Ammon's horn (tissue), 1 donor: Measurements from ENCODE around the gene SLC22A13.
"Not testable (repeated sequence)": the region's sequence is repeated elsewhere in the genome, so short reads cannot be mapped to it uniquely, and the experiment has no call there.

Experiments used
- DNase-seq: peaks from one replicate; pipeline ENCODE4 v3.0.0-alpha.2; 2016; ENCODE audit warnings: low spot score

SLC22A13 gene

DNA sequence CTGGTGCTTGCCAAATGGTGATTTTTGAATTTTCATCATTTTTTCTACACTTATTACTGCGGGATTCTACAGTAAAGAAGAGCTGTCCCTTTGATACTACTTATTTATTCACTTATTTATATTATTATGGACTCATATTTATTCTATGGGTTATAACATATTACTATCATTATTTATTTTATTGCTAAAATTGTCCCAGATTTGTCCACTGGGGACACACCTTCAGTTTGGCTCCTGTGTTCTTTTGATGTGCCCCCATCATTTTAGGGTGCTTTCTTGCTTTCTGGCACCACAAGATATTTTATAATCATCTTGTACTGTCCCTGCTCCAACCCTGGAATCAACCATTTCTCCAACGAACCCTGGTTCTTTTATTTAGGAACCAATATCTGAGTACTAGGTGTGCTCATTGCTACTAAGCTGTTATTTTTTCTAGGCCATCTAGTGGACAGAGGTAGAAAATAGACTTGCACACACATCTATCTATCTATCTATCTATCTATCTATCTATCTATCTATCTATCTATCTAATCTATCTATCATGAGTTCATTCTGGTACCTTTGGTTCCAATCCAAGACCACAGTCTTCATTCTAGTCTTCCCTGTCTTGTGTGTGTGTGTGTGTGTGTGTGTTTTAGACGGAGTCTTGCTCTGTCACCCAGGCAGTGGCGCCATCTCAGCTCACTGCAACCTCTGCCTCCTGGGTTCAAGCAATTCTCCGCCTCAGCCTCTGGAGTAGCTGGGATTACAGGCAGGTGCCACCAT, 32.5 kb downstream of the SLC22A13 start:
- DNase-seq, result peak; percentile 11

DNA sequence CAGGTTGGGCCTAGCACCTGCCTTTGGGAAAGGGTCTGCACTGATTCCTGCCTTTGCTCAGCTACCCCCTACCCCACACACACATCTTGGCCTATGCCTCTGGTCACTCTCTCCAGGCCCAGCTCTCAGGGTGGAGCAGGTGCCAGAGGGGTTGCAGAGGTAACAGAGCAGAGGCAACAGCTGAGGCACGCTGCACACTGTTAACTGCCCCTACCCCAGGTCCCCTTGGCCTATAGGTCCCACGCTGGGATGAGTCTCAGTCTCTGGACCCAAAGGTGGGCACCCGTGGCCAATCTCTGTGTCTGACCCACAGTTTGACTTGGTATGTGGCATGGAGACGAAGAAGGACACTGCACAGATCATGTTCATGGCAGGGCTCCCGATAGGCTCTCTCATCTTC, 41.3 kb downstream of the SLC22A13 start:
- DNase-seq, result no peak

DNA sequence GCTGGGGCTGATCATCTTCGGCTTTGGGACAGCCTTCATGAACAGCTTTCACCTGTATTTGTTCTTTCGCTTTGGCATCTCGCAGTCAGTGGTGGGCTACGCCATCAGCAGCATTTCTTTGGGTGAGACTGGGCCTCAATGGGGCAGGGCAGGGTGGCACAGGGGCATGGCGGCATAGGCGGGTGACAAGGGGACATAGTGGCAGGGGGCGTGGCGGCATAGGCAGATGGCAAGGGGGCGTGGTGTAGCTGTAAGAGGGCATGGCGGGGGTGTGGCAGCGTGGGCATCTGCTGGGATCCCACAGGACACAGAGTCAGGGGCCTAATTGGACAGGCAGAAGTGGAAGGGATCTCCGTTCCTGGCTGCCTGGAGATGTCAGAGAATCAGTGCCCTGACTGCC, 42.0 kb downstream of the SLC22A13 start:
- no peak for DNase-seq

DNA sequence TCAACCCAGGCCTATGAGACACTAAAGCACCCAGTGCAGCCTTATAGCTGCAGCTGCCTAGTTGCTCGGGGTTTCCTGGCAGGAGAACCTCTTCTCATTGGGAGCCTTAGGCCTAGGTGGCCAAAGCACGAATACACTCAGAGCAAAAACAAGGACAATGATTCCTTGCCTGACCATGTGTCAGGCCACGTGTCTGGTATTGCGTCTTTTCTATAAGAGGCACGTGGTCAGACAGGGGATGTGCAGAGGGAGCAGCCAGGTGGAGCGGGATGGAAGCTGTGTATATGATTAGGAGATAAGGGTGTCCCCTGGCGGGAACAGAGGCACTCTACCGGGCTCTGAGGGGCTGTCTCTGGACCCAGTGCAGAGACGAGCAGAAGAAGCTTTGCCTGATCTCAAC, 42.8 kb downstream of the SLC22A13 start:
- DNase-seq, result no peak

DNA sequence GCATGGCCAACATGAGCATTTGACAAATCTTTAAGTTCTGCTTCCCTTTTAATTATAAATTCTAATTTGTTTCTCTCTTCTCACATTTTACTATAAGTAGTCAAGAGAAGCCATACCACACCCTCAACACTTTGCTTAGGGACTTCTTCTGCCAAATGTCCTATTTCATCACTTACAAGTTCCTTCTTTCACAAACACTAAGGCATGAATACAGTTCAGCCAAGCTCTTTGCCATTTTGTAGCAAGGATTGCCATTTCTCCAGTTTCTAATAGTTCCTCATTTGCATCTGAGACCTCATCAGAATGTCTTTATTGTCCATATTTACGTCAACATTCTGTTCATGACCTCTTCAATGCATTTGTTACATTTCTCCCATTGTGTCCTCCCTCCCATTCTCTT, 45.9 kb downstream of the SLC22A13 start:
- no peak for DNase-seq

DNA sequence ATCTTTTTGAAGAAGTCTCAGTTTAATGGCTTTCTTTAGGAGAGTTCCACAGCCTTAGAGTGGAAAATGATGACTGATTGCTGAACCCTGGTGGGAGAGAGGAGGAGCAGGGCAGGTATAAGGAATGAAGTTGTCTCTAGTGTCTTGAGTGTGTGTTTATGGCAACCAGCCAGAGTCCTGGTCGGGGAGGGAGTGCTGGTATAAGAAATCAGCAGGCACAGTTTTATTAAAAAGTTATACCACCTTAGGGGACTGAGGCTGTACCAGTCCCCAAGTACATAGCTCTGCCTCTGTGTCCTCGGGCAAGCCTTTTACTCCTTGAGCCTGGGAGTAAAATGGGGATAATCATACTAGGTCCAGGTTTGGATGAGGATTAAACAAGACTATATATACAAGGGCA, 46.3 kb downstream of the SLC22A13 start:
- DNase-seq, result no peak

DNA sequence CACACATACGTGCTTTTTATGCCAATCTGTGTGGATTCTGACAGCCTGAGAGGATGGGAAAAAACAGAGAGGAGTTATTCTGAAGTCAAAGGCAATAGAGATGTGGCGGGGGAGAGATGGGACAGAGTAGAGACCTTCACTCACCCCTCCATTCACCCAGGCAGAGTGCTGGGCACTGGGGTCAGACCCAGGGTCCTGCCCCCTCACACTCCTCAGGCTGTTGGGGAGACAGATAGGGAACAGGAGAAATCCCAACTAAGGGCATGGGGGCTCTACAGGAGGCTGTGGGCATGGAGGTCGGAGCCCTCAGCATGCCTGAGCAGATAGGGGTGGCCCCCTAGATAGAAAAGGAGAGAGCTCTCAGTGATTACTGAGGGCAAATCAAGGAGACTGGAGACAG, 46.7 kb downstream of the SLC22A13 start:
- no peak for DNase-seq

DNA sequence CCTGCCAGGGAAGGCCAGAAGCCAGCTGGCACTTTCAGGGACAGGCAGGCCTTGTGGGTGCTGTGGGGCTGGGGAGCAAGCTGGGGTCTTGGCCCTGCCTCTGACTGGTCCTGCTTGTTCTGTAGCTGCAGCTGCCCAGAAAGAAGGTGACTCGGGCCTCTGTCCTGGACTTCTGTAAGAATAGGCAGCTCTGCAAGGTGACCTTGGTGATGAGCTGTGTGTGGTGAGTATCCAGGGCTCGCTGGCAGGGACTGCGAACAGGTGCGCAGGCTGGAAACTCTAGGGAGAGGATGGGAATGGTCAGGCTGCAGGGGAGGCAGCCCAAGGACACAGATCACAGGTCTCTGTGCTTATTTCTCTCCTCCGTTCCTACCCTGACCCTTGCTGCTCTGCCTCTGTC, 47.7 kb downstream of the SLC22A13 start:
- DNase-seq, result no peak

DNA sequence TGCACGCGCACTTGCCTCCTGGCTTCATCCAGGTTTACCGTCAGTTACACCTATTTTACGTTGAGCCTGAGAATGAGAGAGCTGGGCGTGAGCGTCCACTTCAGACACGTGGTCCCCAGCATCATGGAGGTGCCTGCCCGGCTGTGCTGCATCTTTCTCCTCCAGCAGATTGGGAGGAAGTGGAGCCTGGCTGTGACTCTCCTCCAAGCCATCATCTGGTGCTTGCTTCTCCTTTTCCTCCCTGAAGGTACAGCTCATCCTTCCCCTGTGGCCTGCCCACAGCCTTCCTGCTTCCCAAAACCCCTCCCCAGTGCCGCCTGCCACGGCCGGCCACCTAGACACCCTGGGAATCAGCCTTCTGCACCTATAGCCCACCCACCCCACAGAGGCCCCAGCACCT, 48.1 kb downstream of the SLC22A13 start:
- DNase-seq, result no peak

DNA sequence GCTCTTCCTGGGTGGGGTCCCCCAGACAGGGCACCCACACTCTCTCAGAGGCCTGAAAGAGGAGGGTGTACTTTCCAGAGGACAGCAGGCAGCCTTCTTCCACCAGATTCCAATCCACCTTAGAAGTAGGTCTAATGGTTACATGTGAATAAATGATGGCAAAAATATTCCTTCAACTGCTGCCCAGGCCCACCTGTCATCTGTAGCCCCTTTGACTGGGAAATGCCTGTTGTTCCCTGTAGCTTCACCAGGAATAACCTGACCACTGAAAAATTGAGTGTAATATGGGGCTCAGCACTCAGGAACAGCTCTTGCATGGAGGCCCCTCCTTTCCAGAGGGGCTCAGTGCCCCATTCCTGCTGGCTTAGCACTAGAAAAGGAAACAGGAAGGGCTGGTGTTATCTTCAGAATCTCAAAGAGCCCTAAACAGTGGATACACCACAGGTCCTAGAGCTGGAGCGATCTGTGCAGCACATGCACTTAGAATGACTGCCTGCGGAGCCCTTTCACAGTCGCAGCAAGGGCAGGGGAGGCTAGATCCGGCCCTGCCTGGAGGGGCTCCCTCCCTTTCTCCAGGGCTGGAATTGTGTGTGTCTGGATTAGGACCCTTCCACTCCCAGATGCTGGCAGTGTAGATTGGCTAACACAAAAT, 48.6 kb downstream of the SLC22A13 start:
- DNase-seq, result no peak

DNA sequence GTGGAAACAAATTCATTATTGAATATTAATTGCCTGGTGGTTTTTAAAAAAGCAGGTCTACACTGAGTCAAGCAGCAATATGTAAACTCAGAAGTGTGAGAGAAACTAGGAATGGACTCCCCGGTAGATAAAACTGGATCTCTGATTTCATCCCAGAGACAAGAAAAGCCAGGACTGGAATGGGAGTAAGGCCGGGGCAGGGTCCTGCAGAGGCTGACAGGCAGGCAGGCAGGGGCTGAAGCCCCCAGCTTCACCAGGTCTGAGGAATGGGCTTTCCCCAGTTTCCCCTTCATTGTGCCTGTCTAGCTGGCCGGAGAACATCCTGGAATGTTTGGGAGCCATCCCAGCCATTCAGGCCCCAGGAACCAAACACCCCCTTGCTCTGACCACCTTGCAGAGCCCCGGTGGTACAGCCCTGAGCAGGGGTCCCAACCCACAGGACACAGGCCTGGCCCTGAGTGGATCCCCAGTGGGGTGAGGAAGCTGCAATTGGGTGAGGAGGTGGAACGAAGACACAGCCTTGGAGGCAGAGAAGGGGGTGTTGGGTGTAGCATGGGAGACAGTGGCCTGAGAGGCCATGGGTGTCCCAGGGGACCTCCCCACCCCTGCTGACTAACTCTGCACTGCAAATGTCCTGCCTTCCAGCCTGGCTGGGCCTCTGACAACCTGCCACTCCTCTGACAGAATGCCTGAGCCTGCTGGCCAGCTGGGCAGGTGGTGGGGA, 49.3 kb downstream of the SLC22A13 start:
- DNase-seq, result no peak

DNA sequence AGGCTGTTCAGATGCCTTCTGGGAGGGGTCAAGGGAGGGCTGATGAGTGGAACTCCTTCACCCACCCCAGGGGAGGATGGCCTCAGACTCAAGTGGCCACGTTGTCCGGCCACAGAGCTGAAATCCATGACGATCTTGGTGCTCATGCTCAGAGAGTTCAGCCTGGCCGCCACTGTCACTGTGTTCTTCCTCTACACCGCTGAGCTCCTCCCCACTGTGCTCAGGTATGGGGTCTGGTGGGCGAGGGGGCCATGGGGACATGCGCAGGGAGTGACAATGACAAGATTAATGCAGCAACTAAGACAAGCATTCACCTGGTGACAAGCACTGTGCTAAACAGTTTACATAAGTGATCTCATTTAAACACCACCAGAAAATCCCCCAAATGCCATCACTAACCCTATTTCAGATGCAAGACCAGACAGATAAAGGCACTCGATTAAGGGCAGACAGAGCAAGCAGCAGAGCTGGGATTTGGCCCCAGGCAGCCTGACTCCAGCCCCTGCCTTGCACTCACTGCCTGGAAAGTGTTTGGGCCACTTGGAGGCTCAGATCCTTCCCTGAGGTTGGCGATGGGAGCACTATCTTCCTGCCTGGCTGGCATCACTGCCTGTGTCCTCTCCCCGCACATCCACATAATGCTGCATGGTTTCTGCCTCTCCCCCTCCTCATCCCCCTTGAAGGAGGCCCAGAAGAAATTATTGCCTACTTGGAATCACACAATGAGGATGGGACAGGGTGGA, 50.0 kb downstream of the SLC22A13 start:
- DNase-seq, result no peak

DNA sequence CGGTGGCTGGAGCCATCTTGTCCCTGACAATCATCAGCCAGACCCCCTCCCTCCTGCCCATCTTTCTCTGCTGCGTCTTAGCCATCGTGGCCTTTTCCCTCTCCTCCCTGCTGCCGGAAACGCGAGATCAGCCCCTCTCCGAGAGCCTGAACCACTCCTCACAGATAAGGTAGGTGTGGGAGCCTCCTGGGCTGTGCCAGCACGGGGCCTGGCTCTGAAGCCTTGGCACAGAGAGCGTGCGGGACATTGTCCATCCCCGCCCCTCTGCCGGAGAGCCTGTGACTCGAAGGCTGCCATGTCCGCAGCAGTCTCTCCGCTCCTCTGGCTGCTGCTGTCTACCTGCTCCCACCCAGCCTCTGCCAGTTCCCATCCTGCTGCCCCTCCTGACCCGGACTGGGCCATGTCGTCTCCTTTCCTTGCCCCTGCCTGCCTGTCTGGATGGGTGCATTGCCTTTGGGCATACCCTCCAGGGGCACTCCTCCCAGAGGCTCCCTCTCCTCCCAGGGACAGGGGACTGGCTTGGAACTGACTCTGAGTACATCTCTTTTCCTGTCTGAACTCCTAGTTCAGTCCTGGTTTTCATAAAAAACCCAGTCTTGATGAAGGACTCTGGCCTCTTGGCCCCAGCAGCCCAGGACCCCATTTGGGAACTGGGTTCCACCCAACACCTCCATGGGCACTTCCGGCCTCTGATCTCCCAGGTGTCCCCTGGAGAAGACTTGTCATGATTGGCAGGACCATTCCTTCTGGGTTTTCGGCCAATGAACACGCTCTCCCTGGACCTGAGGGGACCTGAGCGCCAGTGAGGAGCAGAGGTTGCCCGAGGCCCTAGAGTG, 51.0 kb downstream of the SLC22A13 start:
- DNase-seq, result no peak

DNA sequence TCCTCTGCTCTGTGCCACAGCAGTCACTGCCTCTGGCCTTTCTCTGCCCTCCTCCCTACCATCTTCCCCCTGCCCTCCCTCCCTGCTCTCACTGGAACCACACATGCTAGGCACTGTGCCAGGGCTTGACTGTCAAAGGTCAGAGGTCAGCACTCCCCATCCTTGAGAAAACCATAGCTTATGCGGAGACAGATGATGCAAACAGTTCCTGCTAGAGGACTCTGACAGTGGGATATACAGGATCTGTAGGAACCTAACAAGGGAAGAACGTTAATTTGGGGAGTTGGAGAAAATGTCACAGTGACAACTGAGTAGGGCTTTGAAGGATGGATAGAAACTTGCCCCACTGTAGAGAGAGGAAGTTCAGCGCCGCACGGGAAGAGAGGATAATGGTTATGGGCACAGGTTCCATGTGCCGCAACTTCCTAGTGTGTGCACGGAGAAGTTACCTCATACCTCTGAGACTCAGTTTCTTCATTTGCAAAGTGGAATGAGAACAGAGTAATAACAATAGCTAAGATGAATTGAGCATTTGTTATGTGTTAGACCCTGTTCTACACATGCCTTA, 51.7 kb downstream of the SLC22A13 start:
- DNase-seq, result no peak

DNA sequence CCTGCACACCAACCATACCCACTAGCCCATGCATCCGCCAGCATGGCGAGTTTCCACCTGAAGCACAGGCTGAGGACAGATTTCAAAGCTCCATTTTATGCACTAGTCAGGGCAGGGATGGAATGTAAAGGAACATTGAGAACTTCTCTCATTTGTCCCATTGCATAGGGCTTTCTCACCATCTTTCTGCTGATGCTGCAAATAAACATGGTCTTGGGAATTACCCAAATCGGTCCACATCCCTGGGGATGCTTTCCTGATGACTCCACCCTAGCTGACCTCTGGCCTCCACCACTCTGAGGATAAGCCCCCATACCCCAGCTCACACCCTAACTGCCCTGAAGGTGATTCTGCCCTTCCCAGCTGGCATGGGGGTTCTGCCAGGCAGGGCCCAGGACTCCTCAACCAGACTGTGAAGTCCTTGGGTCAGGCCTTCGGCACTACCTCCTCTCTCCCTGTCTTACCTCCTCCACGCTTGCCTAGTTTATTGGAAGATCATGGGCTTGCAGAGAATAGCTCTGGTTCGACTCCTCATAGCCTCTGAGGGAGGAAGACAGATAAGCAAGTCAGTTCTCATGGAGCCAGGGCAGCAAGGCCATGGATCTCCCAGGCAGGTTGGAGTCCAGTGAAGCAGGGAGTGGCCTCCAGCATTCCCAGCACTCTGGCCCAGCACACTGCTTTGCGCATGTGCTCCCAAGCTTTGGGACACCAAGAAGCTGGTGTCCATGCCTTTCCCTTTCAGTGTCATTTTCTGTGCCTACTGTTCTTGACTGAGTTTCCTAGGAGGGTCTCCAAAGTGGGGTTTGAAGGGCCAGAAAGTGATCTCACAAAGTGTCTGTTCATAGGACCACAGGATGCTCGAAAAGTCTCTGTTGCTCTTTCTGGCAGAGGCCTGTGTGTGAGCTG, 53.4 kb downstream of the SLC22A13 start:
- no peak for DNase-seq

DNA sequence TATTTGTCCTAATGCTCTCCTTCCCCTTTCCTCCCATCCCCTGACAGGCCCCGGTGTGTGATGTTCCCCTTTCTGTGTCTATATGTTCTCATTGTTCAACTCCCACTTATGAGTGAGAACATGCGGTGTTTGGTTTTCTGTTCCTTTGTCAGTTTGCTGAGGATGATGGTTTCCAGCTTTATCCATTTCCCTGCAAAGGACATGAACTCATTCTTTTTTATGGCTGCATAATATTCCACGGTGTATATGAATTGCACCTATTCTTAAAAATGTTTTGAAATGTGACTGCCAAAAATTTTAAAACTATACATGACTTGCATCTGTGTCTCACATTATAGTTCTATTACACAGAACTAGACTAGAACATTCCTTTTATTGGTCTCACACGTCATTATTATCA, 55.0 kb downstream of the SLC22A13 start:
- DNase-seq, result not testable (repeated sequence)

DNA sequence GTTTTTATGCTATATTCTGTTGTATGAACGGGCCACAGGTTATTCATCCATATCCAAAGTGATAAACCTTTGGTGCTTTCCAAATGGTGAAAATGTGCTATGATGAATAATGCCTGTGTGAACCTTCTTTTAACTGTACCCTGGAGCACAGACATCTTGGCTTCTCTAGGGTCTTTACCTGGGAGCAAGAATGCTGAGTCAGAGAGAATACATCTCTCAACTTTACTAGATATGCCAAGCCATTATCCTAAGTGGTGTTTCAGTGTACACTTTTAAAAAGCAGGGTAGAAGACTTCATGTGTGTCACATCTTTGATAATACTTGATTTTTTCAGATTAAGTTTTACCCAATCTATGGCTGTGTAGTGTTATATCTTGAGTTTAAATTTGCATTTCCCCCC, 57.4 kb downstream of the SLC22A13 start:
- DNase-seq, result no peak

DNA sequence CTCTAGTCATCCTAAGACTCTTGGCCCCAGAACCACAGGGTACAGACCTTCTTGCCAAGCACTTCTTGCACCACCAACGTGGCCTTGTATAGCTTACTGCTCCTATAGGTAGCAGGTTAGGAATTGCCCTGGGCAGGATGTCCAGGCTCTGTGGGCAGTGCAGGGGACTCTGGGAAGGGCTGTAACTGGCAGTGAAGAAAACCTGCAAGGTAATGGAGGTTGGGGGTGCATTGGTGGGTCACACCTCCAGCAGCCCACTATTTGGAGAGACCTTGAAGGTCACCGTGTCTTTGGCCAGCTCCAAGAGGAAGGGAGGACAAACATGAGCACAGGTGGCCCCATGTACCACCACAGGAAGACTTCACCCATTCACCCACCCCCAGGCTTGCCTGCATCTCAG, 59.6 kb downstream of the SLC22A13 start:
- DNase-seq, result no peak

DNA sequence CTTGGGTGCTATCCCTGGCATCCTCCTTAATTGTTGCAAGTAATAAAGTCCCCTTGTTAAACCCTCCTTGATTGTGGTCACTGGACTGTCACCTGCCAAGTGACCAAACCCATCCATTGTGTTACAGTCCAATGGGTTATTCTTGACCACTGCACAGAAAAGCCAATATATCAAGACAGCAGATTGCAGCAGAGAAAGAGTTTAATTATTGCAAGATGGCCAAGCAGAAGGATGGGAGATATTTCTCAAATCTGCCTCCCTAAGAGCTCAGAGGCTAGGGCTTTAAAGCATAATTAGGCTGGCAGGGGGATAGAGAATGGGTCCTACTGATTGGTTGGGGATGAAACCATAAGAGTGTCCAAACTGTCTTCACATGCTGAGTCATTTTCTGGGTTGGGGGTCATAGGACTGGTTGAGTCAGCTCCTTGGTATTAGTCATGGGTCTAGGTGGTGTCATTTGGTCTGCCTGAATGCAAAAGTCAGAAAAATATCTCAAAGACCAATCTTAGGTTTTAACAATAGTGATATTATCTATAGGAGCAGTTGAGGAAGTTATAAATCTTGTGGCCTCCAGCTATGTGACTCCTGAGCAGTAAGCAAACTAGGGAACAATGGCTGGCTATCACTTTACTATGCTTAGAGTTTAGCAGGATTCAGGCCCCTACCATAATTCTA, 61.9 kb downstream of the SLC22A13 start:
- no peak for DNase-seq
